HEK293 (cell line): Measurements from ENCODE around the gene SET.

ENCODE experiments used
- FEZF1 ChIP-seq: fragments of 450-650 bp; formaldehyde crosslinking; IDR thresholded peaks from 2 replicates; pipeline ENCODE4 v1.5.1; 2016; ENCODE audit warnings: missing biosample characterization, missing genetic modification characterization
- GLI2 ChIP-seq: fragments of 450-650 bp; formaldehyde crosslinking; IDR thresholded peaks from 2 replicates; pipeline ENCODE4; 2017; ENCODE audit warnings: missing biosample characterization, missing genetic modification characterization, low read depth, borderline replicate concordance
- HOXC10 ChIP-seq: sonication (generic); formaldehyde crosslinking; IDR thresholded peaks from 2 replicates; pipeline ENCODE4 v1.8.1; 2023; ENCODE audit warnings: mild to moderate bottlenecking, missing genetic modification reagents
- IKZF3 ChIP-seq: fragments of 450-650 bp; IDR thresholded peaks from 2 replicates; pipeline ENCODE4 v1.5.0; 2018; ENCODE audit warnings: missing biosample characterization, mild to moderate bottlenecking, missing genetic modification characterization, moderate library complexity
- MZF1 ChIP-seq: fragments of 450-650 bp; formaldehyde crosslinking; IDR thresholded peaks from 2 replicates; pipeline ENCODE4 v1.5.1; 2017; ENCODE audit warnings: missing biosample characterization, missing genetic modification characterization, borderline replicate concordance
- OVOL3 ChIP-seq: fragments of 450-650 bp; formaldehyde crosslinking; IDR thresholded peaks from 2 replicates; pipeline ENCODE4 v1.5.1; 2016; ENCODE audit warnings: missing biosample characterization, missing genetic modification characterization
- ZNF19 ChIP-seq: fragments of 450-650 bp; formaldehyde crosslinking; IDR thresholded peaks from 2 replicates; pipeline ENCODE4; 2016; ENCODE audit warnings: missing biosample characterization, missing genetic modification characterization, low read depth
- ZNF24 ChIP-seq: fragments of 450-650 bp; formaldehyde crosslinking; IDR thresholded peaks from 2 replicates; pipeline ENCODE4 v1.5.1; 2016; ENCODE audit warnings: missing biosample characterization, missing genetic modification characterization
- ZNF248 ChIP-seq: fragments of 450-650 bp; formaldehyde crosslinking; IDR thresholded peaks from 2 replicates; pipeline ENCODE4 v1.5.1; 2017; ENCODE audit warnings: missing biosample characterization, missing genetic modification characterization
- ZNF302 ChIP-seq: fragments of 450-650 bp; formaldehyde crosslinking; IDR thresholded peaks from 2 replicates; pipeline ENCODE4 v1.5.1; 2016; ENCODE audit warnings: missing biosample characterization, missing genetic modification characterization, low read depth
- ZNF324 ChIP-seq: fragments of 450-650 bp; formaldehyde crosslinking; IDR thresholded peaks from 2 replicates; pipeline ENCODE4 v1.5.1; 2016; ENCODE audit warnings: missing biosample characterization, missing genetic modification characterization
- ZNF473 ChIP-seq: fragments of 450-650 bp; formaldehyde crosslinking; IDR thresholded peaks from 2 replicates; pipeline ENCODE4 v1.5.1; 2017; ENCODE audit warnings: missing biosample characterization, missing genetic modification characterization
- ZNF544 ChIP-seq: fragments of 450-650 bp; formaldehyde crosslinking; IDR thresholded peaks from 2 replicates; pipeline ENCODE4 v1.5.0; 2017; ENCODE audit warnings: missing biosample characterization, missing genetic modification characterization
- ZNF549 ChIP-seq: fragments of 450-650 bp; IDR thresholded peaks from 2 replicates; pipeline ENCODE4 v1.5.1; 2018; ENCODE audit warnings: missing biosample characterization, missing genetic modification characterization, mild to moderate bottlenecking, inconsistent platforms, moderate library complexity
- ZNF600 ChIP-seq: fragments of 450-650 bp; formaldehyde crosslinking; IDR thresholded peaks from 2 replicates; pipeline ENCODE4 v1.5.1; 2016; ENCODE audit warnings: missing biosample characterization, missing genetic modification characterization
- ZNF623 ChIP-seq: fragments of 450-650 bp; formaldehyde crosslinking; IDR thresholded peaks from 2 replicates; pipeline ENCODE4 v1.5.1; 2016; ENCODE audit warnings: missing biosample characterization, missing genetic modification characterization
- ZNF626 ChIP-seq: fragments of 450-650 bp; sonication (Bioruptor Pico); formaldehyde crosslinking; IDR thresholded peaks from 2 replicates; pipeline ENCODE4 v1.5.1; 2018; ENCODE audit warnings: missing biosample characterization, missing genetic modification characterization, inconsistent platforms
- ZNF664 ChIP-seq: fragments of 450-650 bp; formaldehyde crosslinking; IDR thresholded peaks from 2 replicates; pipeline ENCODE4 v1.5.1; 2016; ENCODE audit warnings: missing biosample characterization, missing genetic modification characterization
- ZNF792 ChIP-seq: fragments of 450-650 bp; formaldehyde crosslinking; IDR thresholded peaks from 2 replicates; pipeline ENCODE4 v1.5.1; 2016; ENCODE audit warnings: missing biosample characterization, missing genetic modification characterization
- ZNF830 ChIP-seq: fragments of 450-650 bp; IDR thresholded peaks from 2 replicates; pipeline ENCODE4 v1.5.0; 2018; ENCODE audit warnings: missing biosample characterization, missing genetic modification characterization, low read depth, mild to moderate bottlenecking, moderate library complexity
- ZSCAN30 ChIP-seq: fragments of 450-650 bp; IDR thresholded peaks from 2 replicates; pipeline ENCODE4 v1.5.1; 2018; ENCODE audit warnings: missing biosample characterization, mild to moderate bottlenecking, missing genetic modification characterization, moderate library complexity
- TF ChIP-seq, protein P1 (sequence below): fragments of 450-650 bp; formaldehyde crosslinking; IDR thresholded peaks from 2 replicates; pipeline ENCODE4 v1.5.1; 2016; ENCODE audit warnings: missing biosample characterization, missing genetic modification characterization, low read depth
- TF ChIP-seq, protein P2 (sequence below): fragments of 450-650 bp; formaldehyde crosslinking; IDR thresholded peaks from 2 replicates; pipeline ENCODE4 v1.5.1; 2017; ENCODE audit warnings: missing biosample characterization, mild to moderate bottlenecking, missing genetic modification characterization, moderate library complexity
- TF ChIP-seq, protein P3 (sequence below): fragments of 450-650 bp; formaldehyde crosslinking; IDR thresholded peaks from 2 replicates; pipeline ENCODE4 v1.5.1; 2017; ENCODE audit warnings: missing biosample characterization, missing genetic modification characterization
- TF ChIP-seq, protein P4 (sequence below): fragments of 450-650 bp; formaldehyde crosslinking; IDR thresholded peaks from 2 replicates; pipeline ENCODE4 v1.5.1; 2016; ENCODE audit warnings: missing biosample characterization, missing genetic modification characterization
- TF ChIP-seq, protein P5 (sequence below): fragments of 450-650 bp; formaldehyde crosslinking; conservative IDR thresholded peaks from 2 replicates; pipeline ENCODE4 v1.5.1; 2016; ENCODE audit warnings: low read depth, missing biosample characterization, missing genetic modification characterization
- TF ChIP-seq, protein P6 (sequence below): fragments of 450-650 bp; formaldehyde crosslinking; IDR thresholded peaks from 2 replicates; pipeline ENCODE4 v1.5.1; 2016; ENCODE audit warnings: missing biosample characterization, missing genetic modification characterization
- TF ChIP-seq, protein P7 (sequence below): fragments of 450-650 bp; formaldehyde crosslinking; optimal IDR thresholded peaks from 2 replicates; pipeline ENCODE3; 2016; ENCODE audit warnings: missing biosample characterization, mild to moderate bottlenecking, missing genetic modification characterization

SET gene

DNA sequence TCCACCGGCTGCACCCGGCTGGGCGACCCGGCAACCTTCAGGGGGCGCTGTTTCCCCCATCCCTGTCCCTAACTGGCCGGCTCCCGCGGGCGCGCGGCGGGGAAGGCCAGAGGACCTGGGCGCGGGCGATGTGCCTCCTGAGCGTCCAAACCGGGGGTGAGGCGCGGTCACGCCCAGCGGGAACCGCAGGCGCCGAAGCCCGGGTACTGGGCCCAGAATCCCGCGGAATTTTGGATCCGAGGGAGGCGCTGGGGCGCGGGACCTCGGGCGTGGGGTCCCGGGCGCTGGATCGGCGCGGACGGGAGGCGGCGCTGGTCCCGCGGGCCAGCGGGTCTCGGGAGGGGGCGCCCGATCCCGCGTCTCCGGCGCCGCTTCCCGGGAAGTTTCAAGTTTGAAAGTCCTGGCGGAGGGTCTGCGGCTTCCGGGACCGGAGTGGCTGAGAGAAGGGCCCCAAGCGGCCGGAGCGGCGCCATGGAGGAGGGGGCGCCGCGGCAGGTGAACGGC, 13.5 kb downstream of the SET start, which contains the start of gene PKN3 (continued):
- TF ChIP-seq, protein P1, sequence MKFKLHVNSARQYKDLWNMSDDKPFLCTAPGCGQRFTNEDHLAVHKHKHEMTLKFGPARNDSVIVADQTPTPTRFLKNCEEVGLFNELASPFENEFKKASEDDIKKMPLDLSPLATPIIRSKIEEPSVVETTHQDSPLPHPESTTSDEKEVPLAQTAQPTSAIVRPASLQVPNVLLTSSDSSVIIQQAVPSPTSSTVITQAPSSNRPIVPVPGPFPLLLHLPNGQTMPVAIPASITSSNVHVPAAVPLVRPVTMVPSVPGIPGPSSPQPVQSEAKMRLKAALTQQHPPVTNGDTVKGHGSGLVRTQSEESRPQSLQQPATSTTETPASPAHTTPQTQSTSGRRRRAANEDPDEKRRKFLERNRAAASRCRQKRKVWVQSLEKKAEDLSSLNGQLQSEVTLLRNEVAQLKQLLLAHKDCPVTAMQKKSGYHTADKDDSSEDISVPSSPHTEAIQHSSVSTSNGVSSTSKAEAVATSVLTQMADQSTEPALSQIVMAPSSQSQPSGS (tag by site-specific recombination), result no peak
- TF ChIP-seq, protein P2, sequence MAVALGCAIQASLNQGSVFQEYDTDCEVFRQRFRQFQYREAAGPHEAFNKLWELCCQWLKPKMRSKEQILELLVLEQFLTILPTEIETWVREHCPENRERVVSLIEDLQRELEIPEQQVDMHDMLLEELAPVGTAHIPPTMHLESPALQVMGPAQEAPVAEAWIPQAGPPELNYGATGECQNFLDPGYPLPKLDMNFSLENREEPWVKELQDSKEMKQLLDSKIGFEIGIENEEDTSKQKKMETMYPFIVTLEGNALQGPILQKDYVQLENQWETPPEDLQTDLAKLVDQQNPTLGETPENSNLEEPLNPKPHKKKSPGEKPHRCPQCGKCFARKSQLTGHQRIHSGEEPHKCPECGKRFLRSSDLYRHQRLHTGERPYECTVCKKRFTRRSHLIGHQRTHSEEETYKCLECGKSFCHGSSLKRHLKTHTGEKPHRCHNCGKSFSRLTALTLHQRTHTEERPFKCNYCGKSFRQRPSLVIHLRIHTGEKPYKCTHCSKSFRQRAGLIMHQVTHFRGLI (tag by site-specific recombination), result peak; percentile 52; the same call in 1 of the 2 replicates
- TF ChIP-seq ZNF664 (tag by site-specific recombination), result no peak
- TF ChIP-seq HOXC10, result no peak
- TF ChIP-seq ZNF19 (tag by site-specific recombination), result no peak
- no peak for TF ChIP-seq ZNF623 (tag by site-specific recombination)
- TF ChIP-seq, protein P3, sequence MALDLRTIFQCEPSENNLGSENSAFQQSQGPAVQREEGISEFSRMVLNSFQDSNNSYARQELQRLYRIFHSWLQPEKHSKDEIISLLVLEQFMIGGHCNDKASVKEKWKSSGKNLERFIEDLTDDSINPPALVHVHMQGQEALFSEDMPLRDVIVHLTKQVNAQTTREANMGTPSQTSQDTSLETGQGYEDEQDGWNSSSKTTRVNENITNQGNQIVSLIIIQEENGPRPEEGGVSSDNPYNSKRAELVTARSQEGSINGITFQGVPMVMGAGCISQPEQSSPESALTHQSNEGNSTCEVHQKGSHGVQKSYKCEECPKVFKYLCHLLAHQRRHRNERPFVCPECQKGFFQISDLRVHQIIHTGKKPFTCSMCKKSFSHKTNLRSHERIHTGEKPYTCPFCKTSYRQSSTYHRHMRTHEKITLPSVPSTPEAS (tag by site-specific recombination), result 0 out of 2 replicates have a peak, but pooled peaks have one; percentile 2
- TF ChIP-seq, protein P4, sequence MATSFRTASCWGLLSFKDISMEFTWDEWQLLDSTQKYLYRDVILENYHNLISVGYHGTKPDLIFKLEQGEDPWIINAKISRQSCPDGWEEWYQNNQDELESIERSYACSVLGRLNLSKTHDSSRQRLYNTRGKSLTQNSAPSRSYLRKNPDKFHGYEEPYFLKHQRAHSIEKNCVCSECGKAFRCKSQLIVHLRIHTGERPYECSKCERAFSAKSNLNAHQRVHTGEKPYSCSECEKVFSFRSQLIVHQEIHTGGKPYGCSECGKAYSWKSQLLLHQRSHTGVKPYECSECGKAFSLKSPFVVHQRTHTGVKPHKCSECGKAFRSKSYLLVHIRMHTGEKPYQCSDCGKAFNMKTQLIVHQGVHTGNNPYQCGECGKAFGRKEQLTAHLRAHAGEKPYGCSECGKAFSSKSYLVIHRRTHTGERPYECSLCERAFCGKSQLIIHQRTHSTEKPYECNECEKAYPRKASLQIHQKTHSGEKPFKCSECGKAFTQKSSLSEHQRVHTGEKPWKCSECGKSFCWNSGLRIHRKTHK (tag by site-specific recombination), result no peak
- TF ChIP-seq ZNF549 (tag by site-specific recombination), result no peak
- TF ChIP-seq ZSCAN30, result peak; percentile 92
- TF ChIP-seq ZNF544 (tag by site-specific recombination), result no peak
- TF ChIP-seq ZNF302 (tag by site-specific recombination), result no peak
- no peak for TF ChIP-seq ZNF626
- TF ChIP-seq ZNF473, result no peak
- peak; percentile 93 for TF ChIP-seq IKZF3 (tag by site-specific recombination)
- TF ChIP-seq, protein P5, sequence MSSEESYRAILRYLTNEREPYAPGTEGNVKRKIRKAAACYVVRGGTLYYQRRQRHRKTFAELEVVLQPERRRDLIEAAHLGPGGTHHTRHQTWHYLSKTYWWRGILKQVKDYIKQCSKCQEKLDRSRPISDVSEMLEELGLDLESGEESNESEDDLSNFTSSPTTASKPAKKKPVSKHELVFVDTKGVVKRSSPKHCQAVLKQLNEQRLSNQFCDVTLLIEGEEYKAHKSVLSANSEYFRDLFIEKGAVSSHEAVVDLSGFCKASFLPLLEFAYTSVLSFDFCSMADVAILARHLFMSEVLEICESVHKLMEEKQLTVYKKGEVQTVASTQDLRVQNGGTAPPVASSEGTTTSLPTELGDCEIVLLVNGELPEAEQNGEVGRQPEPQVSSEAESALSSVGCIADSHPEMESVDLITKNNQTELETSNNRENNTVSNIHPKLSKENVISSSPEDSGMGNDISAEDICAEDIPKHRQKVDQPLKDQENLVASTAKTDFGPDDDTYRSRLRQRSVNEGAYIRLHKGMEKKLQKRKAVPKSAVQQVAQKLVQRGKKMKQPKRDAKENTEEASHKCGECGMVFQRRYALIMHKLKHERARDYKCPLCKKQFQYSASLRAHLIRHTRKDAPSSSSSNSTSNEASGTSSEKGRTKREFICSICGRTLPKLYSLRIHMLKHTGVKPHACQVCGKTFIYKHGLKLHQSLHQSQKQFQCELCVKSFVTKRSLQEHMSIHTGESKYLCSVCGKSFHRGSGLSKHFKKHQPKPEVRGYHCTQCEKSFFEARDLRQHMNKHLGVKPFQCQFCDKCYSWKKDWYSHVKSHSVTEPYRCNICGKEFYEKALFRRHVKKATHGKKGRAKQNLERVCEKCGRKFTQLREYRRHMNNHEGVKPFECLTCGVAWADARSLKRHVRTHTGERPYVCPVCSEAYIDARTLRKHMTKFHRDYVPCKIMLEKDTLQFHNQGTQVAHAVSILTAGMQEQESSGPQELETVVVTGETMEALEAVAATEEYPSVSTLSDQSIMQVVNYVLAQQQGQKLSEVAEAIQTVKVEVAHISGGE, result peak; percentile 39; the same call in 1 of the 2 replicates
- peak; percentile 76; the same call in 1 of the 2 replicates for TF ChIP-seq ZNF24 (tag by site-specific recombination)
- TF ChIP-seq ZNF324 (tag by site-specific recombination), result peak; percentile 61; the same call in 1 of the 2 replicates
- TF ChIP-seq FEZF1 (tag by site-specific recombination), result no peak
- TF ChIP-seq, protein P6, sequence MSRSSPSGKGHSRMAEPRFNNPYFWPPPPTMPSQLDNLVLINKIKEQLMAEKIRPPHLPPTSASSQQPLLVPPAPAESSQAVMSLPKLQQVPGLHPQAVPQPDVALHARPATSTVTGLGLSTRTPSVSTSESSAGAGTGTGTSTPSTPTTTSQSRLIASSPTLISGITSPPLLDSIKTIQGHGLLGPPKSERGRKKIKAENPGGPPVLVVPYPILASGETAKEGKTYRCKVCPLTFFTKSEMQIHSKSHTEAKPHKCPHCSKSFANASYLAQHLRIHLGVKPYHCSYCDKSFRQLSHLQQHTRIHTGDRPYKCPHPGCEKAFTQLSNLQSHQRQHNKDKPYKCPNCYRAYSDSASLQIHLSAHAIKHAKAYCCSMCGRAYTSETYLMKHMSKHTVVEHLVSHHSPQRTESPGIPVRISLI (tag by site-specific recombination), result no peak
- no peak for TF ChIP-seq GLI2
- TF ChIP-seq ZNF600, result no peak
- TF ChIP-seq OVOL3 (tag by site-specific recombination), result no peak
- TF ChIP-seq, protein P7, sequence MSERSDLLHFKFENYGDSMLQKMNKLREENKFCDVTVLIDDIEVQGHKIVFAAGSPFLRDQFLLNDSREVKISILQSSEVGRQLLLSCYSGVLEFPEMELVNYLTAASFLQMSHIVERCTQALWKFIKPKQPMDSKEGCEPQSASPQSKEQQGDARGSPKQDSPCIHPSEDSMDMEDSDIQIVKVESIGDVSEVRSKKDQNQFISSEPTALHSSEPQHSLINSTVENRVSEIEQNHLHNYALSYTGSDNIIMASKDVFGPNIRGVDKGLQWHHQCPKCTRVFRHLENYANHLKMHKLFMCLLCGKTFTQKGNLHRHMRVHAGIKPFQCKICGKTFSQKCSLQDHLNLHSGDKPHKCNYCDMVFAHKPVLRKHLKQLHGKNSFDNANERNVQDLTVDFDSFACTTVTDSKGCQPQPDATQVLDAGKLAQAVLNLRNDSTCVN (tag by site-specific recombination), result peak; percentile 97
- no peak for TF ChIP-seq ZNF792 (tag by site-specific recombination)
- TF ChIP-seq ZNF248 (tag by site-specific recombination), result no peak
- TF ChIP-seq MZF1 (tag by site-specific recombination), result peak; percentile 40
- no peak for TF ChIP-seq ZNF830 (tag by site-specific recombination)
